Gastroesophageal sphincter (tissue), 3 donors: ENCODE results near the gene SLC22A6.

ENCODE experiments used
- EP300 ChIP-seq: sonication (generic); formaldehyde crosslinking; IDR thresholded peaks from one replicate; pipeline ENCODE4 v1.6.1; 2017; ENCODE audit warnings: antibody characterized with exemption, mild to moderate bottlenecking
- POLR2A ChIP-seq, 2 donors: fragments of 450-650 bp; IDR thresholded peaks; one replicate each; pipeline ENCODE4 v1.6.1; 2017; ENCODE audit warnings: antibody characterized with exemption in 2 of 2, mild to moderate bottlenecking in 2 of 2, moderate library complexity in 1 of 2
- POLR2AphosphoS5 ChIP-seq: sonication (generic); formaldehyde crosslinking; IDR thresholded peaks from one replicate; pipeline ENCODE4 v1.6.1; 2017; ENCODE audit warnings: antibody characterized with exemption
- TF ChIP-seq, protein P1 (sequence below), 4 experiments: fragments of 200-600 bp in 2 of 4; fragments of 450-650 bp in 2 of 4; sonication (generic) in 1 of 4; IDR thresholded peaks; one replicate each; pipeline ENCODE4 v1.5.1; 2017 to 2019; ENCODE audit warnings: antibody characterized with exemption in 4 of 4, mild to moderate bottlenecking in 2 of 4, moderate library complexity in 2 of 4

DNA sequence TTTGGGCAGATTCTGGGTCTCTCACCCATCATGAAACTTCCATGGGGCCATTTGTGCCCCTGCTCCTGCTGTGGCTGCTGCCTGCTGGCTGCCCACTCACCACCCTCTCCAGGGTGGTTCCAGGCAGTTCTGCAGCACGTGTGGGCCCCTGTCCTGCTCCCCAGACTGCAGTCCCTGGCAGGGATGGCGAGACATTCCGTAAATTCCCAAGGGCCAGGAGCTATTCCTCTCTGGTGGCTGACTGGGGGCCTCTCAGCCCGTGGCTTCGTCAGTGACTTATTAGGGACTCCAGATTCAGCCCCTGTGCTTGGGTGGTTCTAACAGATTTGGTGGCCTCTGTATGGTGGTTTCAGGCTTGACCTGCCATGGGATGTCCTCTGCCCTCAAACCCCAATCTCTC lies 34.7 kb upstream of the SLC22A6 start:
- TF ChIP-seq, protein P1, sequence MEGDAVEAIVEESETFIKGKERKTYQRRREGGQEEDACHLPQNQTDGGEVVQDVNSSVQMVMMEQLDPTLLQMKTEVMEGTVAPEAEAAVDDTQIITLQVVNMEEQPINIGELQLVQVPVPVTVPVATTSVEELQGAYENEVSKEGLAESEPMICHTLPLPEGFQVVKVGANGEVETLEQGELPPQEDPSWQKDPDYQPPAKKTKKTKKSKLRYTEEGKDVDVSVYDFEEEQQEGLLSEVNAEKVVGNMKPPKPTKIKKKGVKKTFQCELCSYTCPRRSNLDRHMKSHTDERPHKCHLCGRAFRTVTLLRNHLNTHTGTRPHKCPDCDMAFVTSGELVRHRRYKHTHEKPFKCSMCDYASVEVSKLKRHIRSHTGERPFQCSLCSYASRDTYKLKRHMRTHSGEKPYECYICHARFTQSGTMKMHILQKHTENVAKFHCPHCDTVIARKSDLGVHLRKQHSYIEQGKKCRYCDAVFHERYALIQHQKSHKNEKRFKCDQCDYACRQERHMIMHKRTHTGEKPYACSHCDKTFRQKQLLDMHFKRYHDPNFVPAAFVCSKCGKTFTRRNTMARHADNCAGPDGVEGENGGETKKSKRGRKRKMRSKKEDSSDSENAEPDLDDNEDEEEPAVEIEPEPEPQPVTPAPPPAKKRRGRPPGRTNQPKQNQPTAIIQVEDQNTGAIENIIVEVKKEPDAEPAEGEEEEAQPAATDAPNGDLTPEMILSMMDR (IDR thresholded peaks at IDR 0.05) = no peak
- no peak for TF ChIP-seq POLR2A (IDR thresholded peaks at IDR 0.05)
- no peak for TF ChIP-seq EP300
- no peak for TF ChIP-seq POLR2AphosphoS5
